GM18870 (cell line): ENCODE results near the gene OSTM1.

Experiments used
- ATAC-seq: cut with Tn5 transposase; IDR thresholded peaks from one replicate; pipeline ENCODE4 v1.9.1; 2021; ENCODE audit warnings: moderate library complexity; ENCODE audit not compliant: unreplicated experiment

OSTM1 gene

GRCh38 chr6:108102965-108103364 lies 28.4 kb upstream of the OSTM1 start:
- no peak for ATAC-seq

GRCh38 chr6:108100003-108100402 lies 25.5 kb upstream of the OSTM1 start:
- ATAC-seq, result no peak

- ATAC-seq, result no peak
Observed at GRCh38 chr6:108097882-108098281, 23.3 kb upstream of the OSTM1 start.

- ATAC-seq, result no peak
Observed at GRCh38 chr6:108093781-108094300, 19.3 kb upstream of the OSTM1 start.

GRCh38 chr6:108091288-108091687 lies 16.7 kb upstream of the OSTM1 start:
- ATAC-seq, result no peak

- ATAC-seq, result no peak
Observed at GRCh38 chr6:108083349-108083748, 8.8 kb upstream of the OSTM1 start.

GRCh38 chr6:108082539-108082938 lies 8.0 kb upstream of the OSTM1 start:
- ATAC-seq, result no peak

GRCh38 chr6:108080010-108080780 lies 5.7 kb upstream of the OSTM1 start:
- no peak for ATAC-seq

- ATAC-seq, result no peak
Observed at GRCh38 chr6:108078191-108078590, 3.6 kb upstream of the OSTM1 start.

- peak; percentile 39 for ATAC-seq
Observed at GRCh38 chr6:108074057-108074358, 533 bp downstream of the OSTM1 start.

- ATAC-seq, result no peak
Observed at GRCh38 chr6:108071736-108072276, 2.7 kb downstream of the OSTM1 start.

- ATAC-seq, result peak; percentile 79
Observed at GRCh38 chr6:108068618-108069017, 5.9 kb downstream of the OSTM1 start.

- ATAC-seq, result no peak
Observed at GRCh38 chr6:108068182-108068581, 6.4 kb downstream of the OSTM1 start.

- no peak for ATAC-seq
Observed at GRCh38 chr6:108052706-108053105, 21.8 kb downstream of the OSTM1 start.

GRCh38 chr6:108051481-108051880 lies 23.1 kb downstream of the OSTM1 start:
- ATAC-seq, result no peak

GRCh38 chr6:108039681-108040080 lies 34.9 kb downstream of the OSTM1 start:
- ATAC-seq, result no peak

GRCh38 chr6:108036884-108037283 lies 37.7 kb downstream of the OSTM1 start:
- no peak for ATAC-seq

- ATAC-seq, result no peak
Observed at GRCh38 chr6:108031968-108032367, 42.6 kb downstream of the OSTM1 start.

GRCh38 chr6:108030211-108030610 lies 44.3 kb downstream of the OSTM1 start:
- ATAC-seq, result no peak

GRCh38 chr6:108029226-108029921 lies 45.2 kb downstream of the OSTM1 start:
- no peak for ATAC-seq

- ATAC-seq, result no peak
Observed at GRCh38 chr6:108027594-108027993, 46.9 kb downstream of the OSTM1 start.

GRCh38 chr6:108027056-108027455 lies 47.5 kb downstream of the OSTM1 start:
- no peak for ATAC-seq
